NCI-H2029 (cell line): Measurements from ENCODE around the gene RUFY4.
A peak's percentile ranks its signal among the peaks of the same experiment; 100 is the strongest.

Experiments
- DNase-seq: peaks from one replicate; lab custom pipeline; 2025; lab: John Stamatoyannopoulos, UW

The RUFY4 gene, protein sequence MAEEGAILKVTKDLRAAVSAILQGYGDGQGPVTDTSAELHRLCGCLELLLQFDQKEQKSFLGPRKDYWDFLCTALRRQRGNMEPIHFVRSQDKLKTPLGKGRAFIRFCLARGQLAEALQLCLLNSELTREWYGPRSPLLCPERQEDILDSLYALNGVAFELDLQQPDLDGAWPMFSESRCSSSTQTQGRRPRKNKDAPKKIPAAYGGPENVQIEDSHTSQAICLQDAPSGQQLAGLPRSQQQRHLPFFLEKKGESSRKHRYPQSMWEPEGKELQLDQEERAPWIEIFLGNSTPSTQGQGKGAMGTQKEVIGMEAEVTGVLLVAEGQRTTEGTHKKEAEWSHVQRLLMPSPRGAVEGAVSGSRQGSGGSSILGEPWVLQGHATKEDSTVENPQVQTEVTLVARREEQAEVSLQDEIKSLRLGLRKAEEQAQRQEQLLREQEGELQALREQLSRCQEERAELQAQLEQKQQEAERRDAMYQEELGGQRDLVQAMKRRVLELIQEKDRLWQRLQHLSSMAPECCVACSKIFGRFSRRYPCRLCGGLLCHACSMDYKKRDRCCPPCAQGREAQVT

DNA sequence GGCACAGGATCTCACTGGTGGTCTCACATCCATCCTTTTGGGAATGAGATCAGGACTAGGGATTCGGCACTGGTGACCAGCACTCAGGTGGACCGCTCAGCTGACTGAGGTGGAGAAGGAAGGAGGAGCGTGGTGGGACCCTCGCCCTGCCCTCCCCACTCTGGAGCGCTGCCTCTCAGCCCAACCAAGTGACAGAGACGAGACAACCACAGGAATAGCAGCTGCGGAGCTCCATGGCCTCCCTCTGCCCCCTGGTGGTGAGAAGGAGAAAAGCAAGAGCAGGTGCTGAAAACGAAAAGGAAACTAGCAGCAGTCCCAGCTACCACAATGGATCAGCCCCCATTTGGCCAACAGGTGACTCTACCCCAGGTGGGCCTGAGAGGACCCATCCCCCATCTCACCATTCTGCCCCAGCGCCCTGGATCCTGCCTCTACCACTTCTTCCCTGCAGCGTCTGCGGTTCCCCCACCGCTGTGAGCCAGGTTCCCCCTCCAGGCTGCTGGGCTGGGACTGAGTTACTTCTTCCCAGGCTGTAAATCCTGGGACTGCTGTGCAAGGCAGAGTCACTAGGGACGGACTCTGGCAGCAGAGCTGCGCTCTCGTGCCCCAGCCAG, at the start of gene RUFY4:
RUFY4 (plus strand) TSS at position 533 of the 614 bp plus-strand sequence. CDS start 1,353 bp downstream, outside the sequence.
- DNase-seq, result peak; percentile 55

DNA sequence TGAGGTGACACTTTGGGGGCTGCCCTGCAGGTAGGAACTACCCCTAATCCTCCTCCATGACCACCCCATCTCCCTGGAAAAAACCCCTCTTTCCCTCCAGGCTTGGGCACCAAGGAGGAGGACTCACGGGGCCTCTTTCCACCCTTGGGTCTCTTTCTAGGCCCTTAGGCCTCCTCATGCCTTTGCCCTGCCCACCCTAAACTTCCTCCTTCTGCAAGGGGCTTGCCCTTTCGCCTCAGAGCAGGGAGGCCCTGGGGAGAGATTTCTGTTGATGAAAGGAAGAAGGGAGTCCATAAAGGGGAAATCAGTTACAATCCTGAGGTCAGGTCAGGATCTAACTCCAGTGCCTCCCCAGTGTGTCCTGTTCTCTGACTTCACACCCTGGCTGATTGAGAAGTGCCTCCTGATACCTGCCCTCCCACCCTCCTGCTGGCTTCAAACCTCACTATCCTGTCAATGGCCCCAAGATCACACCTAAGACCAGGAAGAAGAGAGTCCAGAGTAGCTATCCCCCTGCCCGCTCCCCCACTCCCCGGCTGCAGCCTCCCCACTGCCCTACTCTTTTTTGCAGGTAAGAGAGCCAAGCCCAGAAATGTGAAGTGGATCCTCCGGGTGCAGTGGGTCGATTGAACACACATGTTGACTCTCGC, 49.5 kb upstream of the RUFY4 start:
- DNase-seq, result no peak

DNA sequence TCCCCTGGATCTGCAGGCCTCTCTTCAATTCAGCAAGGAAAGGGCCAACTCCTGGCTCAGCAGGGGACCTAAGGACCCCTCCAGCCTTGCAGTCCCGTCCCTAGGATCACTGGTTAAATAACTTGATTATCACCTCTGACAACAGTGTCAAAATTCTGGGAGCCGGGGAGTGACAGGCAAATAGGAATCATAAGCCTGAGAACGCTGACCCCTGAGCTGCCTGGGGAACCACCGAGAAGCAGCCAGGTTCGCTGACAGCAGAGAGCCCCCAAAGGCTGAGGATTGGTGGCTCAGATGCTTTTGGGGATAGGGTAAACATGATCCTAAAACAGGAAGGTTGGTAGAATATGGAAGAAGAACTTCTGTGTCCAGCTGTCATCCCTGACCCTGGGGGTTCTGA, 48.8 kb upstream of the RUFY4 start:
- no peak for DNase-seq

DNA sequence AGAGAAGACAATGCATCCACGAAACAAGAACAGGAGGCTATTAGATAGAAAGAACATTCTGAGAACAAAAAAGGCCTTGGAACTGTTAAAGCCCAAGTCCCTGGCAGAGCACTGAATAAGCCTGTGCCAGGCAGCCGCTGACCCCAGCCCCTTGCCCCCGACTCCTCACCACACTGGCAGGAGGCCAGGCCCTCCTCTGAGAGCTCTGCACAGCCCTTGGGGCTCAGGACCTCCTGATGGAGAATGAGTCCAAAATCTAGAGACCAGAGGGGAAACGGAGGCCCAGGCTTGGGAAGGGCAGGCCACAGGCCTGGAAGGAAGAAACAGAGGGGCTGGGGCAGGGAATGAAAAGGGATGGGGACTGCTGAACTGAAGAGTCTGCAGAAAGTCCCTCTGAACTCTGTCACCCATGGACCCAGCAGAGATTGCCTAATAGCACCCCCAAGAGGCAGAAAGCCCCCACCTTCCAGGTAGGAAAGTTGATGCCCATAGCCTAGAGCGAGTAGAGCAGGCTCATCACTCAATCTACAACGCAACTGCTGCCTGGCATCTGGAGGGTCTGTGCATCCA, 48.0 kb upstream of the RUFY4 start:
- no peak for DNase-seq

DNA sequence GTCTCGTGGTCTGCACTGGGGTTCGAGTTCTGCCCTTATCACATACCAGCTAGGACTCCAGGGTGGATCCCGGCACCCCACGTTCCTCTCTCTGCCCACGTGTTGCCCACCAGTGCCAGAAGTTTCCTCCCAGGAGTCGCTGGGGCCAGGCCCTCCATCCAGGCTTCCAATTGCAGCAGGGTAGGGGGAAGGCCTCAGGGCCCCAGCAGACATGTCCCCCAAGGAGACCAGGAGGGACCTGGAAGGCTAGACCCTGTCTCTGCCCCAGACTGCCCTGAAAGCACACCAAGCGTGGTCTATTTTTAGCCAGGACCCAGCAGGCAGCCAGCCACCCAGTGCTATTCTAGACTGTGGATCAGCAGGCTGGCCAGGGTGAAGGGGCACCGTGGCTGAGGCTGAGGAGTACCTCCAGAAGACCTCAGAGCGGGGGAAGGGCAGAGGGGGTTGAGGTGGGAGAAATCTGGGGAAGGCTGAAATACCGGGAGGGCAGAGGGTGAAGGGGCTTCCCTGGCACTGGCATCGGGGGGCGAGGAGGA, 47.4 kb upstream of the RUFY4 start:
- no peak for DNase-seq

DNA sequence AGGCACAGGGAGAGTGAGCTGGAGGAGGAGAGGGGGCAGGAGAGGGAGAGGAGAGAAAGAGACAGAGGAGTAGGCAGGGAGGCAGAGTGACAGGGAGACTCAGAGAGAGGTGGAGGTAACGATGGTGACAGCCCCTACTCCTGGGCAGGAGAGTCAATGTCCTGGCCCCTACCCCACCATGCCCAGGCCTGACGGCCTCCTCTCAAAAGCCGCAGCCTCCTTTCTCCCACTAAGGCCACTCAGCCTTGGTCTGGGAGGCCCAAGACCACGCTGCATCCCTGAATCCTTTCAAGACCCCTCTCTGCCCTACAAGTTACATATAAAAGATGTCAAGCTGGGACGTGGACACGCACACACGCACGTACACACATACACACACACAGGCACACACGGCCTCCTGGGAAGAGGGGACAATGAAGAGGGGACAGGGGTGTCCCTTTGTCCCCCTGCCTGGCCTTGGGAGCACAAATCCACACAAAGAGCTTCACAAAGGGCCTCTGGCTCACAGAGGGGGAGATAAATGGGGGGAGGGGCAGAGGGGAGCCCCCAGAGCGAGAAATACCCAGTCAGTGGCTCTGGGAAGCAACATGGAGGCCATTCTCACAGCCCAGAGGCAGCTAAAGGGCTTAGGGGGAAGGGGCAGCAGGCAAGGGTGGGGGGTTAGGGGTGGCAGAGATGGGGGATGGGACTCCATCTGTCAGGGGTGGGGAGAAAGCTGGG, 46.8 kb upstream of the RUFY4 start:
- DNase-seq, result no peak

DNA sequence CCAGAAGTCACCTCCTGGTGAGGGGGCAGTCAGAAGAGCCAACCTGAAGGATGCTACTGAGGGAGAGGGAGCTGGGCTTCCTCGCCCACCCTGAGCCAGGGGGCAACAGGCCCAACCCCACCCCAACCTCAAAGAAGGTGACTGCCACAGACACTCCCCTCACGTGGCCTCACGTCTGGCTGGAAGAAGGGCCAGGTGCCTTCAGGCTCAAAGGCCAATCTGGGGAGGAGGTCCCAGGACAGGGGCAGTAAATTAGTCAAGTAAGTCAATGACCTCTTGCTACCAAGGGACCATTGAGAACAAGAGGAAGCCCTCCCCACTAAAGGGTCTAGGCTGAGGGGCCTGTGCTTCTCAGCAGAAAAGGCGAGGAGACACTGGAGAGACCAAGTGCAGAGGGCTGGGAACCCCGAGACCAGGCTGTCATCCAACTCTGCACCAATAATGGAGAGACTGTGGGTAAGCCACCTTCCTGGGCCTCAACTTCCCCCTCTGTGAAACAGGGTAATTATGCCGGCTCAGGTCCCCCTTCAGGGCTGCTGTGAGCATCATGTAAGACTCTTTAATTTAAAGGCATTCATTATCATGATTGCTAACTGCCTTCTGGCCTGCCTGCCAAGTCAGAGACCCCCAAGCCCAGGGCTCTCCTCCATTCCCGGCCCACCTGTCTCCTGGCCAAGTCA, 46.1 kb upstream of the RUFY4 start:
- DNase-seq, result no peak

DNA sequence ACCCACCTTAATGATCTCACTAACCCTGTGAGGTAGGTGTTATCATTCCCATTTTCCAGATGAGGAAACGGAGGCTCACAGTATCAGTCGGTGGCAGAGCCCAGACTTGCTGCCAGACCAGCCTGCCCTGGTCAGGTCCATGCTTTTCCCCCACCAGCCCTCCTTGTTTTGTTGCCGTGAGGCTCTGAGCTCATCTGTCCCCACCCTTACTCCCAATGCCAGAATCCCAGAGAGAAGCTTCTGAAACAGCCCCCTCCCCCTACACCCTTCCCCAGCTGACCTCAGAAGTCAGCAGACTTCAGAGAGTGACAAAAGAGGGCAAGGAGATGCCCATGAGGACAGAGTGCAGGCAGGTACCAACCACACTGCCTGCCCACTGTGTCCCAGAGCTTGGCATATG, 45.4 kb upstream of the RUFY4 start:
- DNase-seq, result no peak

DNA sequence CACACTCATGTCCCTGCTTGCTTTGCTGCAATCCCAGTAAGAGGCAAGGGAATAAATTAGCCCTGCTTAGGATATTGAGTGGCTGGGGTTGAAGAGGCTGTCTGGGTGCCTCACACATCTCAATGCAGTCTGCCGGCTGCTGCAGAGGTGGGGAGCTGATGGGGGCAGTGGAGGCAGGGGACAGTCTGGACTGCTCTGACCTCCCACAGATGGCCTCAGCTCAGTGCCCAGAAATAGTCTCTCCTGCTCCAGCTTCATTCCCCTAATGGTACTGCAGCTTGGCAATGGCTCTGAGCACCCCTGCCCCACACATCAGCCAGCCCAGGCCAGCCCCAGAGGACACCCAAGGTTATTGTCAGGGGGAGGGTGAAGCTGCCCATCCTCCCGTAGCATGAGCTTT, 44.7 kb upstream of the RUFY4 start:
- DNase-seq, result no peak

DNA sequence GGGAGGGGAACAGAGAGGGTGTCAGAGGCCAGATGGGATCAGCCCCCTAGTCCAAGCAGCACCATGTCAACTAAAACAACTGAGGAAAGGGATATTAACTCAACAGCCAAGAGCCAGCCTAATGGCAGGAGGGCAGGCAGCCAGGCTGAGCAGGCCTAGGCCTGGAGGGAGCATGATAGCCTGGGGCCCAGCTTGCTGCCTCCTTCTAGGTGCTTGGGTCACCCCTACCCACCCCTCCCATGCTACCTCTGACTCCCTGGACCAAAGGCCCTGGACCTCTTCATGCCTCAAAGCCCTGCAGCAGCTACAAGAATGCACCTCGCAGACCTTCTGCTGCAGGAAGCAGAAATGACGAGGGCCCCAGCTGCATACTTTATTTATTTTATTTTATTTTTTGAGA, 44.2 kb upstream of the RUFY4 start:
- no peak for DNase-seq

DNA sequence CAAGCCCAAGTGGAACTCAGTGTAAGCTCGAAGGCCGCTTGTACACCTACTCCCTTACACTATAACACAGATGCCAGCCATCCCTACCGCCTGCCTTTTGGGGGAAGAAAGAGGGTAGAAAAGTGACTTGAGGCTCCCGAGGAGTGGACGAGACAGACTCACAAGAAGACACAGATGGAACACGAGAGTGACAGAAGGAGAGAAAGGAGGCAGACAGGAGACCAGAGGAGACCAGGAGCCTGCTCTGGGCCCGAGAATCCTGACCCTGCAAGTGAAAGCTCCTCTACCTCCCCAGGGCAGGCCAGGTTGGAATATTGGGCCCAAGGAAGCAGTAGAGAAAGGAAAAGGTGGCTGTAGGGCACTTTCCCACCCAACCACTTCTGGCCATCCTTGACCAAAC, 42.8 kb upstream of the RUFY4 start:
- no peak for DNase-seq

DNA sequence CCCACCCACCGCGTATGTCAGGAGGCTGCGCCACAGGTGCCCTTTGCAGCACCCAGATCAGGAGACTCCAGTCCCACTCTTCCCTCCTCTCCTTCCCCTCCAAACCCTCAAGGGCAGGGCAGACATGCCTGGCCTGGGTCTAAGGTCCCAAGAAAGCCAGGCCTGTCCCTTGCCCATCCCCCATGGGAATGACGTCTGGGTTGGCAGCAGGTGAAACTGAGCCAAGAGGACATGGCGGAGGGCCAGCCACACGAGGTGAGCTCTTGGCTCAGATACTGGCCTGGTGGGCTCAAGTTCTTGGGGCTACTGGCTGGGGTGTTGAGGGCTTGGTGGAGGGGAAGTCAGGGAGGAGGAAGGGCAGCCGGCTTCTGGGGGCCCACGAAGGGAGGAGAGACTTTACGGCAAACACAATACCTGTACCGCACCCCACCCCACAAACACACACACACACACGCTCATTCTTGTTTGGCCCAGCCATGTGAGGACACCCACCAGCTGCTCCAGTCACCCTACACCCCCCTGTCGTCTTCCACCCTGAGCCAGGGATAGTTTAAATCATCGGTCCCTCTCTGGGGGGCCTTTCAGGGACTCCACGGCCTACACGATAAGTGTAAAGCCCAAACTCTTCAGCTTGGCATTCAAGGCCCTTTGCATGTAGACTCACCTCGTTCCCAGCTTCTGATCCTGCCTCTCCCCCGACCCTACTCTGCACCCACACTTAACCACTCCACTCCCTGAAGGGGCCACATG, 42.2 kb upstream of the RUFY4 start:
- peak; percentile 65 for DNase-seq

DNA sequence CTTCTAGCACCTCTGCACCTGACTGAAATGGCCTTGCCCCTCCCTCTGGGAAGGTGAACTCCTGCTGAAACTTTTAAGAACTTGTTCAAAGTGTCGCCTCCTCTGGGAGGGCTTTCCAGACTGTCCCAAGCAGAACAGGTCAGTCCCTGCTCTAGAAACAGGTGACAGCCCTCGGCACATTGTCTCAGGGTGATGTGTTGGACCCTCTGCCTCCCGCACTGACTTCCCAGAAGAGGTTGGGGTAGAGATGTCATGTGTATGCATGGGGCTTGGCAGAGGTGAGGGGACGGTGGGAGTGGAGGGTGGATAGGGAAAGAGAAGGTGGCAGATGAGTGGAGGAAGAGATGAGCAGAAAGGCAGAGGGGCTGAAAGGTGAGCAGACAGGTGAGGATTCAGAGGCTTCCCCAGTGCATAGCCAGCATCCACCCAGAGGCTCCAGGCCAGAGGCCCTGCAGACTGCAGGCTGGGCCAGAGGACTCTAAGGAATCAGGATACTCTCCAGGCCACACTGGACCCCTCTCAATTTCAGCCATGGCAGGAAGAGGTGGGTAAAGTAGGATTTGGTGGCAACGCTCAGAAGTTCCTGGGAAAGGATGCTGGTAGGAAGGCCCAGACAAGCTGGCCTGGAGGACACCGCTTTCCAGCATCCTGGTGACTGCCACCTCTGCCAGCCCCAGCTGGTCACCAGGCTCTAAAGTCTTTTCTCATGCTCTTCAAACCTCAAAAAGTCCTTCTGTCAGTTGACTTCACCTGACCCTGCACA, 41.4 kb upstream of the RUFY4 start:
- DNase-seq, result no peak

DNA sequence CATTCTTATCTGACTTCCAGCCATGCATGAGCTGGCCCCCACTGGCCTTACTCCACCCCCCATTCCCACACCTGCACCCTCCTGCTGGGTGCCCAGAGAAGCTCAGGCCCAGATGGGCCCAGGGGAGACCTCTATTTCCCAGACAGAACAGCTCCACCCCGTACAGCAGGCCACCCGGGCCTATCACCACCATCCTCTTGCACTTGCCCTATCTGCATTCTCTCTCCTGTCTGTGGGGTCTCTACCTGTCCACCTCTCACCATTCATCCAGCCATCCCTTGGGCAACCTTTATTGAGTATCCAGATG, 40.9 kb upstream of the RUFY4 start:
- no peak for DNase-seq

DNA sequence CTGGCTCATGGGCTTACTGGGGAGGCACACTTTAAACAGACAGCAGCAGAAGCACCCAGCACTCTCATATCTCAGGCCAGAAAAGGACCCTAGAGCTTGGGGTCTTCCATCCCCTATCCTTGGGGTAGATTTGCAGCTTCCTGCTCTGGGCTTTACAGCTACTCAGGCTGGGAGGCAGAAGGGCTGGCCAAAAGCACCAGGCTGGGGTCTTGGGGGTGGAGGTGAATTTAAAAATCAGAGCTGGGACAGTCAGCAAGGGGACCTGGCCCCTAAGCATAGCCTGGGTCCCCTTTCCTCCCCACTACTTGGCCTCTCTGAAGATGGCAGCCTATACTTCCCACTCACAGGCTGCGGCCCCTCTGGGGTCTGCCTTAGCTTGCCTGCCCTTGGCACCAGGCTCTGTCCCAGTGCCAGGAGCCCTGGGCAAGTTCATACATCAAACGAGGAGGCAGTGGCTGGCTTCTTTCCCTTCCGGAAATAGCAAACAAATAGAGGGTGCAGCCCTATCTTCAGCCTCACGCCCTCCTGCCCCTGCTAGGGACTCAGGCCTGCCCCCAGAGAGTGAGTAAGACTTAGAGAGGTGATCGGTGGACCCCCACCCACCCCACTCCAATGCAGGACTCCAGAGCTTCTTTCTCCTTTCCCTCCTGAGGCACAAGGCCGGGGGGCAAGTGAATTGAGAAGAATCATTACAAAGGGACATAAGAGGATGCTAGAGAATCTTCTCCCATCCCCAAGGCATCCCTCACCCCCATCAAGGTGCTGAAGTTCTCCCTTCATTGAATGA, 40.3 kb upstream of the RUFY4 start:
- no peak for DNase-seq

DNA sequence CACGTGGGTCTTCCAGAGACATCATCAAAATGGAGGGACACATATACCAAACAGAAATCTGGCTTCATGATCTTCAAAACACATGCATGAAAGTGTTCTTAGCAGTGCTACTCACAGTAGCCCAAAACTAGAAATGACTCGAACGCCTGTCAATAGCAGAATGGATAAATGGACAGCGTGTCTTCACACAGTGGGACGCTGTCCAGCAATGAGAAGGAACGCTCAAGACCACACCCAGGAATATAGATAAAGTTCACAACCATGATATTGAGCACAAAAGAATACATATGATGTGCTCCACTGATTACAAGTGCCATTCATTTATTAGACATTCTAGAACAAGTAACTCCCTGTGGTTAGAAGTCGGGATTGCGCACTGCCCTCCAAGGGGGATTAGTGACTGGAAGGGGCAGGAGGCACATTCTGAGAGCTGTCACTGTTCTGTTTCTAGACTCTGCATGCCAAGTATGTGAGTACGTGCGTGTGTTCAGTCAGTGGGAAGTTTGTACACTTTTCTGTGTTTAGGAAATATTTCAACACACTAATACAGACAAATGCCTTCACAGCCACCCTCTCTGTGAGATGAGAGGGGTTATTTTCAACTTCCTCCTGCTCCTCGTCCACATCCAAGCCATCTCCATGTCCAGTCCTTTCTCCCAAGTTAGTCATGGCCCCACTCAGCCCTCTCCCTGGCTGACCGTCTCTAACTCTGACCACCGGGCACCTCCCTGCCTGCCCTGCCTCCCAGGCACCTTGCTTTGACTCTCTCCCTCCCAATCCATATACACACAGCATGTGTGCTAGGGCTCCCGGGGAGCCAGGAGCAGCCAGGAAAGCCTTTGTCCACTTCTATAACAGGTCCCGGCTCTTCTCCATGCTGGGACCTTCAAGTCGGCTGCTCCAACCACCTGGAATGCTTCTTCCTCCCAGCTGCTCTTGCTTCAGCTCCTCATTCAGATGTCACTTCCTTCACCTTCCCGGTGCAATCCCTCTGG, 39.4 kb upstream of the RUFY4 start:
- DNase-seq, result no peak

DNA sequence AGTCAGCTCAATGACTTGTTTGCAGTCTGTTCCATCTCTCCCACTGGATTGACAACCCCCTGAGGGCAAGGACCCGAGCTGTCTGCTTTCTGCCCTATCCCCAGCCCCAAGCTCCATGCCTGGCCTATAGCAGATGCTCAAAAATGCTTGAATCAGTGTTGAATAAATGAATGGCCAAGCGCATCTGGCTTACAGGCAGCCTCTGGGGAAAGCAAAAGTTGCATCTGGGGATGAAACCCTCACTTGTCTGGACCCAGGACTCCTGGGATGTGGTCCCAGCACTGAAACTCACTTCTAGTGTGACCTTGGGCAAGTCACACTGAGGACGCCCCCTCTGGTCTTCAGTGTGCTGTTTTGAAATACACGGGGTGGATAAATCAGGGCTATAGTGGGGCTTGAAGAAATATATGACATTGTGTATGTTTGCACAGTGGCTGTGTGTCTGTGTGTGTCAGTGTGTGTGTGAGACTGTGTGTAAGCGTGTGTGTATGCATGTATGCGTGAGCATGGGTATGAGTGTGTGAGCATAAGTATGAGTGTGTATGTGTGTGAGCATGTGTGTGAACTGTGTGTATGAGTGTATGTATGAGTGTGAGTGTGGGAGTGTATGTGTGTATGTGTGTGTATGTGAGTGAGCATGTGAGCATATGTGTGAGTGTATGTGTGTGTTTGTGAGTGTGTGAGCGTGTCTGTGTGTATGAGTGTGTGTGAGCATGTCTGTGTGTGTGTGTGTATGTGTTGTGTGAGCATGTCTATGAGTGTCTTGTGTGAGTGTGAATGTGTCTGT, 38.5 kb upstream of the RUFY4 start:
- DNase-seq, result no peak
